PC-9 (cell line): ENCODE results near the gene ANKLE1. TPM values are rescaled to one million over a fixed set of nuclear protein-coding genes. Genes with fewer than 3 reads are reported as not detected.
A peak's percentile ranks its signal among the peaks of the same experiment; 100 is the strongest.

Experiments used
- BruUV-seq: library from RNA; stranded (reverse); fragments of 400-500 nt; replicated peaks from 2 replicates; lab custom pipeline; 2021; lab: Mats Ljungman, UMichigan
- CTCF ChIA-PET: fragments of 300-600 bp; sonication (Branson Sonifier 250); formaldehyde crosslinking; loops from one replicate; lab custom pipeline; 2022; ENCODE audit warnings: antibody characterized with exemption; lab: Charles Lee
- POLR2A ChIA-PET: fragments of 300-600 bp; sonication (Branson Sonifier 250); formaldehyde crosslinking; loops from one replicate; lab custom pipeline; 2022; ENCODE audit warnings: antibody characterized with exemption; ENCODE audit not compliant: unreplicated experiment; lab: Charles Lee
- DNase-seq, 2 experiments: peaks; one replicate each; pipeline versions ENCODE4 v3.0.0 to v3.0.0-alpha.2; 2015 to 2022; ENCODE audit warnings: mixed read lengths in 1 of 2
- H2AFZ ChIP-seq: fragments of 200-600 bp; sonication (generic); 2 replicates; pipeline ENCODE4 v1.8.1; 2017; ENCODE audit warnings: antibody characterized with exemption
- H3F3A ChIP-seq: fragments of 200-600 bp; sonication (generic); 2 replicates; pipeline ENCODE4 v1.8.1; 2017; ENCODE audit warnings: antibody characterized with exemption, mild to moderate bottlenecking, low read depth; ENCODE audit not compliant: insufficient read depth
- H3K27ac ChIP-seq: fragments of 200-600 bp; sonication (generic); 2 replicates; pipeline ENCODE4 v1.6.1; 2016; ENCODE audit warnings: mixed run types
- H3K27me3 ChIP-seq: fragments of 200-600 bp; sonication (generic); 2 replicates; pipeline ENCODE4 v1.6.1; 2016; ENCODE audit warnings: low read depth, mixed run types; ENCODE audit not compliant: insufficient read depth
- H3K36me3 ChIP-seq: fragments of 200-600 bp; sonication (generic); 2 replicates; pipeline ENCODE4 v1.6.1; 2016; ENCODE audit warnings: low read depth, mixed run types
- H3K4me1 ChIP-seq: fragments of 200-600 bp; sonication (generic); replicated peaks from 2 replicates; pipeline ENCODE4 v1.6.1; 2016; ENCODE audit warnings: mixed run types; ENCODE audit not compliant: insufficient read depth
- H3K4me2 ChIP-seq: fragments of 200-600 bp; sonication (generic); 2 replicates; pipeline ENCODE4 v1.6.1; 2017; ENCODE audit warnings: mixed run types
- H3K4me3 ChIP-seq: fragments of 200-600 bp; sonication (generic); 2 replicates; pipeline ENCODE4 v1.6.1; 2016; ENCODE audit warnings: mixed run types
- H3K79me2 ChIP-seq: fragments of 200-600 bp; sonication (generic); 2 replicates; pipeline ENCODE4 v1.6.1; 2017; ENCODE audit warnings: low read depth, mixed run types
- H3K9me2 ChIP-seq: fragments of 200-600 bp; sonication (generic); 2 replicates; pipeline ENCODE4 v1.8.1; 2017; ENCODE audit warnings: mild to moderate bottlenecking; ENCODE audit not compliant: insufficient read depth
- H3K9me3 ChIP-seq: fragments of 200-600 bp; sonication (generic); 2 replicates; pipeline ENCODE4 v1.8.1; 2016; ENCODE audit warnings: low read depth; ENCODE audit not compliant: insufficient read depth
- H4K20me1 ChIP-seq: fragments of 200-600 bp; sonication (generic); 2 replicates; pipeline ENCODE4 v1.8.1; 2017; ENCODE audit not compliant: insufficient read depth
- EZH2 ChIP-seq: fragments of 200-600 bp; sonication (generic); IDR thresholded peaks from 2 replicates; pipeline ENCODE4 v1.8.0; 2017; ENCODE audit warnings: antibody characterized with exemption, low read depth
- intact Hi-C: fragments of 100-400 bp; cut with micrococcal nuclease; formaldehyde crosslinking; loops from one replicate; pipeline ENCODE4 v1.10.0; 2022; ENCODE audit not compliant: unreplicated experiment
- total RNA-seq: library from RNA; stranded (reverse); gene quantifications from 2 replicates; pipeline ENCODE4 v1.2.3, GENCODE V29; 2021
- TF ChIP-seq, protein P1 (sequence below): fragments of 200-600 bp; sonication (generic); conservative IDR thresholded peaks from 2 replicates; pipeline ENCODE4 v1.6.1; 2017; ENCODE audit warnings: mixed run types, antibody characterized with exemption, mild to moderate bottlenecking, moderate library complexity

ANKLE1 gene
- total RNA-seq, 1 experiment from 2014 or later: 1.2 TPM

DNA sequence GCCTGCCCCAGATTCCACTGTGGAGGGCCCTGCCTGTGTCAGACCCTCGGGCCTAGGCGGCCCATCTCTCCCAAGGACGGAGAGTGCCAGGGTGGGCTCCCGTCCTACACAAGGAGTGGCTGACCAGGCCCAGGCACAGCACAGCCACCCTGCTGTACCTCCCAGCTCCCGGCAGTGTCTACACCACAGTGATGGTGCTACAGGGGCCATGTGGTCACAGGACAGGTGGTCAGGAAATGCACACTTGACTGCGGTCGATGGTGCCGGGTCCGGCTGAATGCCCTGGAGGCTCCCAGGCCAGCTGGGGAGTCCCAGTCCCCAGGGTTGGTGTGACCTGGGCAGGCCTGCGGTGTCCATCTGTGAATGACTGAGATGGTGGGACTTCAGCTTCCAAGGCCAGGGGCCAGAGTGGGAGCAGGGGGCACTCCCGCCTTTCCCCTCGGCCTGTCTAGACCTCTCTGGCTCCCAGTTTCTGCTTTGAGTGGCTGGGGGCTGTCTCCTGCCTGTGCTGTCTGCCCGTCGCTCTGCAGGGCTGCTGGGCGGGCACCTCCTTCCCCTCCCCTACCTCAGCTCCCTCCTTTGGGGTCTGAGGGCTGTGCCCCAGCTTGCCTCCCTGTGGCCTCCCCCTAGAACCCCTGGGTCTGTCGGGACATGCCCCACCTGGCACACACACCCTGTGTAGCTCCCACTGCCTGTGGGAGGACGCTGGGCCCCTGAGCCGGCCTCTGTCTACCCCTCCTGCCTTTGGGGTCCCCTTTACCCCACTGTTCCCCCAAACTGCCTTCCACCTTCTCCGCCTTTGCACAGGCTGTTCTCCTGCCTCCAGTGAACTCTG, 40.2 kb downstream of the ANKLE1 start:
- no peak overlapping the region for H2AFZ ChIP-seq
- ChIA-PET CTCF (no interaction called here), POLR2A (interaction anchor here (1.0 kb wide), 1 partner anchor 27 kb away, joined by 5 read pairs; no protein-coding TSS in a partner anchor)
- H3K27me3 ChIP-seq: no peaks in the 10 kb centered on the region
- H3K27ac ChIP-seq: peak overlapping the region; percentile 2; the same call in 1 of the 2 replicates
- H3K4me1 ChIP-seq: peaks cover 26% of the 10 kb centered on the region
- no TSS peak for BruUV-seq
- no peak overlapping the region for H3K4me3 ChIP-seq
- intact Hi-C loops: no loop called here
- DNase-seq: no peak
- H4K20me1 ChIP-seq: peaks cover 12% of the 10 kb centered on the region; the same call in 1 of the 2 replicates
- peaks cover 18% of the 10 kb centered on the region for H3K36me3 ChIP-seq
- H3K4me2 ChIP-seq: no peak overlapping the region
- no peaks in the 10 kb centered on the region for H3K9me3 ChIP-seq
- no peaks in the 10 kb centered on the region for H3K9me2 ChIP-seq
- TF ChIP-seq EZH2: no peak
- TF ChIP-seq, protein P1, sequence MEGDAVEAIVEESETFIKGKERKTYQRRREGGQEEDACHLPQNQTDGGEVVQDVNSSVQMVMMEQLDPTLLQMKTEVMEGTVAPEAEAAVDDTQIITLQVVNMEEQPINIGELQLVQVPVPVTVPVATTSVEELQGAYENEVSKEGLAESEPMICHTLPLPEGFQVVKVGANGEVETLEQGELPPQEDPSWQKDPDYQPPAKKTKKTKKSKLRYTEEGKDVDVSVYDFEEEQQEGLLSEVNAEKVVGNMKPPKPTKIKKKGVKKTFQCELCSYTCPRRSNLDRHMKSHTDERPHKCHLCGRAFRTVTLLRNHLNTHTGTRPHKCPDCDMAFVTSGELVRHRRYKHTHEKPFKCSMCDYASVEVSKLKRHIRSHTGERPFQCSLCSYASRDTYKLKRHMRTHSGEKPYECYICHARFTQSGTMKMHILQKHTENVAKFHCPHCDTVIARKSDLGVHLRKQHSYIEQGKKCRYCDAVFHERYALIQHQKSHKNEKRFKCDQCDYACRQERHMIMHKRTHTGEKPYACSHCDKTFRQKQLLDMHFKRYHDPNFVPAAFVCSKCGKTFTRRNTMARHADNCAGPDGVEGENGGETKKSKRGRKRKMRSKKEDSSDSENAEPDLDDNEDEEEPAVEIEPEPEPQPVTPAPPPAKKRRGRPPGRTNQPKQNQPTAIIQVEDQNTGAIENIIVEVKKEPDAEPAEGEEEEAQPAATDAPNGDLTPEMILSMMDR: no peak
- H3K79me2 ChIP-seq: peaks cover 17% of the 10 kb centered on the region
- H3F3A ChIP-seq: peaks cover 47% of the 10 kb centered on the region

DNA sequence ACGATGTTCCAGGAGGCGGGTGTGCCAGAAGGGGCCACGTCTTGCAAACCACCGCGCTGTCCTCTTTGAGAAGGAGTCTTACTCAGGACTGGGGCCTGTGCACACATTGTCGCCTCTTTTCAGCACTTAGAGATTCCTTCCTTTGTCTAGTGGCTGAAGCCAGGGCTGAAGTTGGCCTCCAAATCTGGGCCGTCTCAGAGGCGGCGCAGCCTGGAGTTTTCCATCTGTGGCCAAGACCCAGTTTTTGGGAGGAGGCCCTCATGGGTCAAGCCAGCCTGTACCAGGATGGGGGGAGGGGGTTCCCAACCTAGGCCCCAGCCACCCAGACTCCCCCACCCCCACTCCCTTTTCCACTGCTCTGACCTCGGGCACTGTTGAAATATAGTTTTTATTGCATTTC, 41.2 kb downstream of the ANKLE1 start:
- ChIA-PET POLR2A (no interaction called here), CTCF (no interaction called here)
- intact Hi-C loops: no loop called here
- Histone ChIP-seq H3K79me2 (peaks cover 15% of the 10 kb centered on the region), H2AFZ (no peak overlapping the region), H3K9me3 (no peaks in the 10 kb centered on the region), H3K4me2 (no peak overlapping the region), H3K4me3 (no peak overlapping the region), H4K20me1 (peaks cover 12% of the 10 kb centered on the region; the same call in 1 of the 2 replicates), H3K27ac (no peak overlapping the region), H3F3A (peaks cover 47% of the 10 kb centered on the region), H3K27me3 (no peaks in the 10 kb centered on the region), H3K9me2 (no peaks in the 10 kb centered on the region), H3K4me1 (peaks cover 27% of the 10 kb centered on the region), H3K36me3 (peaks cover 16% of the 10 kb centered on the region; the same call in 1 of the 2 replicates)
- no TSS peak for BruUV-seq
- TF ChIP-seq, protein P1: no peak
- TF ChIP-seq EZH2: no peak
- DNase-seq: no peak

DNA sequence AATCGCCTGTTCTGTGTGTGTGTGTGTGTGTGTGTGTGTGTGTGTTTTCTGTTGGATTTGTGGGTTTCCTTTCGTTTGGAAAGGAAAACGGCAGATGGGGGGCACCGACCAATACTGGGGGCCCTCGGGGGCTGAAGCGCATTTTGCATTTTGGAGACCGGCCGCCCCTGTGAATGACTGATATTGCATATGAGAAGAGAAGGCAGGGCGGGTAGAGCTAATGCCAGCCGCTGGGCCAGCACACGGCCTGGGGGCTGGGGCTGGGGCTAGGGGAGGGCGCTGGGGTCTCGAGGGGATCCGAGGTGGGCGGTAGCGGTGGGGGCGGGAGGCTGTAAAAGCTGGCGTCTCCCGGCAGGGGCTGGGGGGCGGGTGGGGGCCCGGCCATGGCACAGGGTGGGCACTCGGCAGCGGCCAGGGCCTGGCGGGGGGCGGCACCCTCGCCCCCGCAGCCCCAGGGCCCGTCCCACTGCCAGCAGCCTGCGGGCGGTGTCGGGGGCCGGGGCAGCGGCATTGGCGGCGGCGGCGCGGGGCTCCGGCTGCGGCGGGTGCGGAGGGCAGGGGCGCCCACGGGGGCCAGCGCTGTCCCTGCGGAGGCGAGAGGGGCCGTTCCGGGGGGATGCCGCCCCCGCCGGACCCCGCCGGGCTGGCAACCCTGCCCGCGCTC, 41.7 kb downstream of the ANKLE1 start:
- no peaks in the 10 kb centered on the region for H3K9me3 ChIP-seq
- H3F3A ChIP-seq: peaks cover 45% of the 10 kb centered on the region
- peaks cover 12% of the 10 kb centered on the region; the same call in 1 of the 2 replicates for H4K20me1 ChIP-seq
- intact Hi-C loops: no loop called here
- H3K4me1 ChIP-seq: peaks cover 23% of the 10 kb centered on the region
- H3K27ac ChIP-seq: no peak overlapping the region
- H3K4me3 ChIP-seq: no peak overlapping the region
- DNase-seq: no peak
- H3K79me2 ChIP-seq: peaks cover 9% of the 10 kb centered on the region
- H3K9me2 ChIP-seq: no peaks in the 10 kb centered on the region
- H3K4me2 ChIP-seq: no peak overlapping the region
- peaks cover 16% of the 10 kb centered on the region; the same call in 1 of the 2 replicates for H3K36me3 ChIP-seq
- H3K27me3 ChIP-seq: no peaks in the 10 kb centered on the region
- ChIA-PET POLR2A (no interaction called here), CTCF (no interaction called here)
- TF ChIP-seq, protein P1: no peak
- no peak for TF ChIP-seq EZH2
- BruUV-seq: no TSS peak
- H2AFZ ChIP-seq: no peak overlapping the region
